ENCODE data around the gene TUBA1B.

TUBA1B gene

GRCh38 chr12:49098035-49098451, 33.2 kb downstream of the TUBA1B start:
- Histone ChIP-seq H3K9me3 (ENCODE audit: control insufficient read depth, insufficient read depth, low read length) (no peaks in the 10 kb centered on the region), H3K4me3 (ENCODE audit: low read depth, low read length) (no peak overlapping the region), H3K36me3 (ENCODE audit: control insufficient read depth, insufficient read depth, low read length) (peaks cover 52% of the 10 kb centered on the region), H3K9ac (ENCODE audit: low read depth, low read length) (no peak overlapping the region), H3K27me3 (ENCODE audit: control insufficient read depth, insufficient read depth, low read length) (peaks cover 29% of the 10 kb centered on the region), H3K27ac (ENCODE audit: low read depth, low read length) (no peak overlapping the region), H3K4me1 (ENCODE audit: control insufficient read depth, insufficient read depth, low read length) (peaks cover 17% of the 10 kb centered on the region; the same call in 1 of the 2 replicates)

- Histone ChIP-seq H3K9me3 (ENCODE audit: control insufficient read depth, insufficient read depth, low read length) (no peaks in the 10 kb centered on the region), H3K4me3 (ENCODE audit: low read depth, low read length) (no peak overlapping the region), H3K27ac (ENCODE audit: low read depth, low read length) (no peak overlapping the region), H3K9ac (ENCODE audit: low read depth, low read length) (no peak overlapping the region), H3K4me1 (ENCODE audit: control insufficient read depth, insufficient read depth, low read length) (peaks cover 20% of the 10 kb centered on the region), H3K27me3 (ENCODE audit: control insufficient read depth, insufficient read depth, low read length) (peaks cover 36% of the 10 kb centered on the region), H3K36me3 (ENCODE audit: control insufficient read depth, insufficient read depth, low read length) (peaks cover 45% of the 10 kb centered on the region)
Measured at GRCh38 chr12:49097381-49097780, 33.8 kb downstream of the TUBA1B start.

- peaks cover 60% of the 10 kb centered on the region for H3K27me3 ChIP-seq (ENCODE audit: control insufficient read depth, insufficient read depth, low read length)
- peaks cover 22% of the 10 kb centered on the region for H3K36me3 ChIP-seq (ENCODE audit: control insufficient read depth, insufficient read depth, low read length)
- no peak overlapping the region for H3K9ac ChIP-seq (ENCODE audit: low read depth, low read length)
- peaks cover 31% of the 10 kb centered on the region for H3K4me1 ChIP-seq (ENCODE audit: control insufficient read depth, insufficient read depth, low read length)
- H3K27ac ChIP-seq (ENCODE audit: low read depth, low read length), result no peak overlapping the region
- no peak overlapping the region; the same call in 1 of the 2 replicates for H3K4me3 ChIP-seq (ENCODE audit: low read depth, low read length)
- no peaks in the 10 kb centered on the region for H3K9me3 ChIP-seq (ENCODE audit: control insufficient read depth, insufficient read depth, low read length)
Measured at GRCh38 chr12:49094975-49095365, 36.2 kb downstream of the TUBA1B start.

- H3K4me3 ChIP-seq (ENCODE audit: low read depth, low read length), result peak within 1 kb of the TSS; percentile 54
- peaks cover 66% of the 10 kb centered on the region for H3K27me3 ChIP-seq (ENCODE audit: control insufficient read depth, insufficient read depth, low read length)
- peaks cover 18% of the 10 kb centered on the region for H3K36me3 ChIP-seq (ENCODE audit: control insufficient read depth, insufficient read depth, low read length)
- no peak within 1 kb of the TSS for H3K27ac ChIP-seq (ENCODE audit: low read depth, low read length)
- no peak within 1 kb of the TSS for H3K9ac ChIP-seq (ENCODE audit: low read depth, low read length)
- H3K4me1 ChIP-seq (ENCODE audit: control insufficient read depth, insufficient read depth, low read length), result peaks cover 31% of the 10 kb centered on the region
- H3K9me3 ChIP-seq (ENCODE audit: control insufficient read depth, insufficient read depth, low read length), result no peaks in the 10 kb centered on the region
Measured at GRCh38 chr12:49094160-49094974, 36.8 kb downstream of the TUBA1B start, which contains the start of gene DHH. TSS of gene DHH (minus strand) at chr12:49094801. CDS start at chr12:49094512, 289 bp downstream.

GRCh38 chr12:49093792-49094159, 37.4 kb downstream of the TUBA1B start:
- Histone ChIP-seq H3K36me3 (ENCODE audit: control insufficient read depth, insufficient read depth, low read length) (peaks cover 15% of the 10 kb centered on the region), H3K9ac (ENCODE audit: low read depth, low read length) (no peak overlapping the region), H3K27ac (ENCODE audit: low read depth, low read length) (no peak overlapping the region), H3K4me3 (ENCODE audit: low read depth, low read length) (peak overlapping the region; percentile 54), H3K4me1 (ENCODE audit: control insufficient read depth, insufficient read depth, low read length) (peaks cover 36% of the 10 kb centered on the region), H3K9me3 (ENCODE audit: control insufficient read depth, insufficient read depth, low read length) (no peaks in the 10 kb centered on the region), H3K27me3 (ENCODE audit: control insufficient read depth, insufficient read depth, low read length) (peaks cover 72% of the 10 kb centered on the region)

GRCh38 chr12:49092816-49093406, 38.3 kb downstream of the TUBA1B start:
- Histone ChIP-seq H3K9ac (ENCODE audit: low read depth, low read length) (no peak overlapping the region), H3K4me3 (ENCODE audit: low read depth, low read length) (no peak overlapping the region)

GRCh38 chr12:49092086-49092815, 38.9 kb downstream of the TUBA1B start:
- Histone ChIP-seq H3K9ac (ENCODE audit: low read depth, low read length) (no peak overlapping the region), H3K4me1 (ENCODE audit: control insufficient read depth, insufficient read depth, low read length) (peaks cover 41% of the 10 kb centered on the region), H3K27ac (ENCODE audit: low read depth, low read length) (no peak overlapping the region), H3K27me3 (ENCODE audit: control insufficient read depth, insufficient read depth, low read length) (peaks cover 86% of the 10 kb centered on the region), H3K36me3 (ENCODE audit: control insufficient read depth, insufficient read depth, low read length) (peaks cover 8% of the 10 kb centered on the region), H3K4me3 (ENCODE audit: low read depth, low read length) (peak overlapping the region; percentile 39; the same call in 1 of the 2 replicates), H3K9me3 (ENCODE audit: control insufficient read depth, insufficient read depth, low read length) (no peaks in the 10 kb centered on the region)

More at GRCh38 chr12:49092816-49093406, 38.3 kb downstream of the TUBA1B start:
- H3K4me1 ChIP-seq (ENCODE audit: control insufficient read depth, insufficient read depth, low read length), result peaks cover 41% of the 10 kb centered on the region
- no peak overlapping the region for H3K27ac ChIP-seq (ENCODE audit: low read depth, low read length)
- H3K27me3 ChIP-seq (ENCODE audit: control insufficient read depth, insufficient read depth, low read length), result peaks cover 79% of the 10 kb centered on the region
- peaks cover 15% of the 10 kb centered on the region for H3K36me3 ChIP-seq (ENCODE audit: control insufficient read depth, insufficient read depth, low read length)
- no peaks in the 10 kb centered on the region for H3K9me3 ChIP-seq (ENCODE audit: control insufficient read depth, insufficient read depth, low read length)

GRCh38 chr12:49091836-49092085, 39.4 kb downstream of the TUBA1B start:
- no peaks in the 10 kb centered on the region for H3K9me3 ChIP-seq (ENCODE audit: control insufficient read depth, insufficient read depth, low read length)
- H3K27ac ChIP-seq (ENCODE audit: low read depth, low read length), result no peak overlapping the region
- no peak overlapping the region for H3K9ac ChIP-seq (ENCODE audit: low read depth, low read length)
- peaks cover 41% of the 10 kb centered on the region for H3K4me1 ChIP-seq (ENCODE audit: control insufficient read depth, insufficient read depth, low read length)
- H3K36me3 ChIP-seq (ENCODE audit: control insufficient read depth, insufficient read depth, low read length), result peaks cover 4% of the 10 kb centered on the region; the same call in 1 of the 2 replicates
- peaks cover 91% of the 10 kb centered on the region for H3K27me3 ChIP-seq (ENCODE audit: control insufficient read depth, insufficient read depth, low read length)
- H3K4me3 ChIP-seq (ENCODE audit: low read depth, low read length), result peak overlapping the region; percentile 39; the same call in 1 of the 2 replicates

GRCh38 chr12:49091056-49091835, 39.9 kb downstream of the TUBA1B start:
- Histone ChIP-seq H3K4me3 (ENCODE audit: low read depth, low read length) (peak overlapping the region; percentile 39; the same call in 1 of the 2 replicates), H3K4me1 (ENCODE audit: control insufficient read depth, insufficient read depth, low read length) (peaks cover 41% of the 10 kb centered on the region), H3K9ac (ENCODE audit: low read depth, low read length) (no peak overlapping the region), H3K9me3 (ENCODE audit: control insufficient read depth, insufficient read depth, low read length) (no peaks in the 10 kb centered on the region), H3K27me3 (ENCODE audit: control insufficient read depth, insufficient read depth, low read length) (peaks cover 96% of the 10 kb centered on the region), H3K36me3 (ENCODE audit: control insufficient read depth, insufficient read depth, low read length) (no peaks in the 10 kb centered on the region), H3K27ac (ENCODE audit: low read depth, low read length) (no peak overlapping the region)
